Fibroblast of pulmonary artery (primary cell): ENCODE data around the gene USP7.

Experiments
- DNase-seq: peaks from one replicate; pipeline ENCODE4 v3.0.0-alpha.2; 2010; ENCODE audit warnings: low read depth
- H3K4me3 ChIP-seq: replicated peaks from 2 replicates; pipeline ENCODE4 v1.5.1; 2011; ENCODE audit warnings: low read depth, mild to moderate bottlenecking, control low read depth, low read length, moderate library complexity
- TF ChIP-seq, protein P1 (sequence below): IDR thresholded peaks from 2 replicates; pipeline ENCODE4 v1.5.1; 2011; ENCODE audit warnings: mild to moderate bottlenecking, control low read depth, low read length, inconsistent platforms; ENCODE audit errors: missing control alignments

USP7 gene

DNA sequence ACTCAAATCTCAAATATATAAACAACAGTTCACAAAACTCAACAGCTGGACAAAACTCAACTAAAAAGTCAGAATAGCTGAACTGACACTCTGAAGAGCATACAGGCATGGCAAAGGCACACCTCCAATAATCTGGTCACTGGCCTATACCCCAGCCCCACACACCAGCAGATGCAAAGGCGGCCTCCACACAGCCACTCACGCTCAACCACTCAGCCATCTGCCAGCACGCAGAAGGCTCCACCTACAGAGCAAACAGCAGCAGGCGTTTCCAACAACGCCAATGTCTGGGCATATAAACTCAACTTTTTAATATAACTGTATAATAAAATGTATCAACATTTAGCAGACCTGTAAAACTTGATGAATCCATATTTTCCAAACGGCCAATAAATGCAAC lies 17.2 kb downstream of the USP7 start:
- DNase-seq: no peak
- TF ChIP-seq, protein P1, sequence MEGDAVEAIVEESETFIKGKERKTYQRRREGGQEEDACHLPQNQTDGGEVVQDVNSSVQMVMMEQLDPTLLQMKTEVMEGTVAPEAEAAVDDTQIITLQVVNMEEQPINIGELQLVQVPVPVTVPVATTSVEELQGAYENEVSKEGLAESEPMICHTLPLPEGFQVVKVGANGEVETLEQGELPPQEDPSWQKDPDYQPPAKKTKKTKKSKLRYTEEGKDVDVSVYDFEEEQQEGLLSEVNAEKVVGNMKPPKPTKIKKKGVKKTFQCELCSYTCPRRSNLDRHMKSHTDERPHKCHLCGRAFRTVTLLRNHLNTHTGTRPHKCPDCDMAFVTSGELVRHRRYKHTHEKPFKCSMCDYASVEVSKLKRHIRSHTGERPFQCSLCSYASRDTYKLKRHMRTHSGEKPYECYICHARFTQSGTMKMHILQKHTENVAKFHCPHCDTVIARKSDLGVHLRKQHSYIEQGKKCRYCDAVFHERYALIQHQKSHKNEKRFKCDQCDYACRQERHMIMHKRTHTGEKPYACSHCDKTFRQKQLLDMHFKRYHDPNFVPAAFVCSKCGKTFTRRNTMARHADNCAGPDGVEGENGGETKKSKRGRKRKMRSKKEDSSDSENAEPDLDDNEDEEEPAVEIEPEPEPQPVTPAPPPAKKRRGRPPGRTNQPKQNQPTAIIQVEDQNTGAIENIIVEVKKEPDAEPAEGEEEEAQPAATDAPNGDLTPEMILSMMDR: no peak
- no peak overlapping the region for H3K4me3 ChIP-seq

DNA sequence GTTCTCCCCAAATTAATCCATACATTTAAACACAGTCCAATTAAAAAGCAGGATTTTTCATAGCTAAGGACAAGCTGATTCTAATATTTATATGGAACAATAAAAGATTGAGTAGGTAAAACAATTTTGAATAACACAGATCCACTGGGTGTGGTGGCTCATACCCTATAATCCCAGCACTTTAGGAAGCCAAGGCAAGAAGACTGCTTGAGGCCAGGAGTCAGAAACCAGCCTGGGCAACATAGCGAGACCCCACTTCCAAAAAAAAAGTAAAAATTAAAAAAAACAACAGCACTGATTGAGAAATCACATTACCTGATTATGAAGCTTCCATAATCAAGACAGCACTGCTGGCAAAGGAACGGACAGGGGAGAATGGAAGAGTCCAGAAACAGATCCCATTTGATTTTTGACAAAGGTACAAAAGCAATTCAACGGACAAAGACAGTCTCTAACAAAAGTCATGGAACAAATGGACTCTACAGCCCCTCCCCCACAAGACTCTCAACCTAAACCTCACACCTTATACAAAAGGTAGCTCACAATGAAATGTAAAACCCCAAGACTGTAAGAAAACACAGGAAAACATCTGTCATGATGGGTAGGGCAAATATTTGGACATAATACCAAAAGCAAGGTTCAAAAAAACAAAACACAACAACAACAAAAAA lies 17.9 kb downstream of the USP7 start:
- TF ChIP-seq, protein P1: no peak
- no peak overlapping the region for H3K4me3 ChIP-seq
- no peak for DNase-seq

- H3K4me3 ChIP-seq: no peak overlapping the region
- DNase-seq: no peak
Measured at GRCh38 chr16:8943966-8944759, 19.5 kb downstream of the USP7 start.

DNA sequence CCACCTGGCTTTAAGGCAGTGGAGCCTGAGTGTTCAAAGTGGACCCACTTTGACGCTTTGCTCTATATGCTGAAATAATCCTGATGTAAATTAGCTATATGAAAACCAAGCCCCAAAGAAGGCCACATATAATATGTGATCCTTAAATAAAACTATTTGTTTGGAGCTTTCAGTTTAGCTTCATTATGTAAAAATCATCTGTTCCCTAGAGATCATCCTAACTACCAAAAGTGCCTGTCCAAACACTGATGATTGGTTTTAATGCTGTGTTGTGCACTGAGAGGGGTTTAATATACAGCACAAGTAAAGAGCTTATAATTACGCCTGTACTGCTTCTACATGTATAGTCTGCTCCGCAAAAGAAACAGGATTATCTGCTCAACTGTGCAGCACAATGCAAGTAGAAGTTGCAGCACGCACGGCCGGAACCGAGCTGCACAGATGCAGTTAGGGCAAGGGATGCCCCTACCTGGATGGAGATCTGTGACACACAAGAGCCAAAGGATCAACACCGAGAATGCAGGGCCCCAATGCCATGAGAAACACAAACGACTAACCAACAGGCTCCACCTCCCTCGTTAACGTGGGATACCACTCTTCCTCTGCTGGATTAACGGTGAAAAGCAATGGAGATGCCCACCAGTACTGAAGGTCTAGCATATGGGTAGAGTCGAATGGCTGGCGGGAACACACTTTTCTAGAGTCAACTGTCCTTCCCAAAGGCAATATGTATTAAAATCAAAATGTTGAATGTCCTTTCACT lies 20.5 kb downstream of the USP7 start:
- DNase-seq: no peak
- TF ChIP-seq, protein P1: no peak

More at GRCh38 chr16:8943966-8944759, 19.5 kb downstream of the USP7 start:
- TF ChIP-seq, protein P1: no peak

GRCh38 chr16:8941718-8942344 lies 21.9 kb downstream of the USP7 start:
- DNase-seq: no peak
- no peak overlapping the region for H3K4me3 ChIP-seq
- TF ChIP-seq, protein P1: no peak

More for the DNA sequence above, 20.5 kb downstream of the USP7 start:
- no peak overlapping the region for H3K4me3 ChIP-seq

DNA sequence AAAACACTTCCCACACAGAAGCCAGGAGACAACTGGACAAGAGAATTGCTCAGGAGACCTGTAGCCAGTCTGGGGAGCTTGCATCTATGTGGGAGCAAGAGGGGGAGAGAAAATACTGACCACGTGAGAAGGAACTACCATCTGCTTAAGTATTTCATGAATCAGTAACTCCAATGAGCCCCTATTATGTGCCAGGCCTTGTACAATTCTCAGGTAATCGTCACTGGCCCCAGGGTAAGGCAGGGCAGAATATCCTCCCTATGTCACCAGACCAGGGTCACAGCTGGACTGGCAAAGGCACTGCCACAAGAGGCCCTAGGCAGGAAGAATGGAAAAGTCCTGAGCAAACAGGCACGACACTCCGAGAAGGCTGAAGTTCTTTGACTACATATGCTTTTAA lies 25.9 kb downstream of the USP7 start:
- TF ChIP-seq, protein P1: no peak
- no peak overlapping the region for H3K4me3 ChIP-seq
- DNase-seq: no peak
